Cardiac muscle cell (in vitro differentiated cells and primary cell): Measurements from ENCODE around the gene PARD3. TPM values are rescaled to one million over a fixed set of nuclear protein-coding genes. Genes with fewer than 3 reads are reported as not detected.

Experiments
- DNase-seq, 2 donors: peaks; one replicate each; pipeline versions ENCODE4 v3.0.0 to v3.0.0-alpha.2; 2010 to 2017; ENCODE audit warnings: low read depth in 1 of 2, low spot score in 1 of 2
- H3K27ac ChIP-seq: fragments of 200-600 bp; sonication (generic); 2 replicates; pipeline ENCODE4 v1.5.1; 2016
- H3K27me3 ChIP-seq: fragments of 200-600 bp; sonication (generic); 2 replicates; pipeline ENCODE4 v1.6.0; 2016; ENCODE audit warnings: control low read depth
- H3K36me3 ChIP-seq: fragments of 200-600 bp; sonication (generic); 2 replicates; pipeline ENCODE4 v1.5.1; 2016; ENCODE audit warnings: control low read depth
- H3K4me1 ChIP-seq: fragments of 200-600 bp; sonication (generic); 2 replicates; pipeline ENCODE4 v1.8.1; 2017; ENCODE audit warnings: low read depth, mild to moderate bottlenecking, mixed run types
- H3K4me3 ChIP-seq: fragments of 200-600 bp; sonication (generic); 2 replicates; pipeline ENCODE4 v1.5.1; 2016; ENCODE audit warnings: mild to moderate bottlenecking
- H3K9me3 ChIP-seq: fragments of 200-600 bp; sonication (generic); 2 replicates; pipeline ENCODE4 v1.5.1; 2017; ENCODE audit warnings: low read depth, mild to moderate bottlenecking, control low read depth
- CTCF ChIP-seq: IDR thresholded peaks from 2 replicates; pipeline ENCODE4 v1.5.1; 2012; ENCODE audit warnings: low read depth, mild to moderate bottlenecking, low read length
- polyA plus RNA-seq: library from polyadenylated mRNA; unstranded; fragments of >200 nt; fragmentation: Nextera tagmentation; extraction: Ambion mirVana; gene quantifications from 2 replicates; pipeline ENCODE4 v1.2.1, GENCODE V29; 2016
- total RNA-seq: library from RNA; depleted of rRNA; stranded (reverse); fragments of >200 nt; gene quantifications from 2 replicates; pipeline ENCODE4 v1.2.3, GENCODE V29; 2016

The PARD3 gene
- total and polyA plus RNA-seq, 2 experiments from 2014 or later, result 36.5 to 64.8 TPM

- Histone ChIP-seq H3K9me3 (no peaks in the 10 kb centered on the region), H3K27ac (no peak overlapping the region), H3K27me3 (no peaks in the 10 kb centered on the region), H3K36me3 (no peaks in the 10 kb centered on the region), H3K4me1 (no peaks in the 10 kb centered on the region), H3K4me3 (no peak overlapping the region)
- no peak for TF ChIP-seq CTCF
- DNase-seq, result no peak
Measured at GRCh38 chr10:34593930-34594329, 221.2 kb downstream of the PARD3 start.

GRCh38 chr10:34593374-34593890 is 221.7 kb downstream of the PARD3 start:
- no peak for DNase-seq
- Histone ChIP-seq H3K27me3 (no peaks in the 10 kb centered on the region), H3K27ac (no peak overlapping the region), H3K4me1 (no peaks in the 10 kb centered on the region), H3K4me3 (no peak overlapping the region), H3K36me3 (no peaks in the 10 kb centered on the region), H3K9me3 (no peaks in the 10 kb centered on the region)
- TF ChIP-seq CTCF, result no peak

- no peaks in the 10 kb centered on the region for H3K36me3 ChIP-seq
- no peak overlapping the region for H3K4me3 ChIP-seq
- TF ChIP-seq CTCF, result no peak
- H3K4me1 ChIP-seq, result no peaks in the 10 kb centered on the region
- no peaks in the 10 kb centered on the region for H3K27me3 ChIP-seq
- no peak for DNase-seq
- no peaks in the 10 kb centered on the region for H3K9me3 ChIP-seq
- H3K27ac ChIP-seq, result no peak overlapping the region
Measured at GRCh38 chr10:34590793-34591192, 224.3 kb downstream of the PARD3 start.

GRCh38 chr10:34589275-34589674 is 225.8 kb downstream of the PARD3 start:
- Histone ChIP-seq H3K9me3 (no peaks in the 10 kb centered on the region), H3K36me3 (no peaks in the 10 kb centered on the region), H3K4me1 (no peaks in the 10 kb centered on the region), H3K27me3 (no peaks in the 10 kb centered on the region), H3K27ac (no peak overlapping the region), H3K4me3 (no peak overlapping the region)
- TF ChIP-seq CTCF, result no peak
- DNase-seq, result no peak

GRCh38 chr10:34587680-34588019 is 227.4 kb downstream of the PARD3 start:
- Histone ChIP-seq H3K27me3 (no peaks in the 10 kb centered on the region), H3K27ac (no peak overlapping the region), H3K4me3 (no peak overlapping the region), H3K9me3 (no peaks in the 10 kb centered on the region), H3K4me1 (peaks cover 11% of the 10 kb centered on the region), H3K36me3 (no peaks in the 10 kb centered on the region)
- TF ChIP-seq CTCF, result no peak
- no peak for DNase-seq
